Inferior parietal cortex (tissue), 1 donor: ENCODE measurements around the gene MRPL33.

ENCODE experiments used
- DNase-seq: peaks from one replicate; pipeline ENCODE4 v3.0.0-alpha.2; 2016; ENCODE audit errors: extremely low spot score

The MRPL33 gene

GRCh38 chr2:27771548-27772335 is at the start of gene MRPL33:
Gene MRPL33, plus strand, starts transcription at chr2:27771719. Its CDS starts 59 bp downstream, at chr2:27771778.
- DNase-seq = peak; percentile 95

- no peak for DNase-seq
Measured at GRCh38 chr2:27721884-27722485, 49.5 kb upstream of the MRPL33 start.

GRCh38 chr2:27723372-27724144 is 48.0 kb upstream of the MRPL33 start:
- peak; percentile 76 for DNase-seq

- DNase-seq = no peak
Measured at GRCh38 chr2:27724191-27724590, 47.3 kb upstream of the MRPL33 start.

GRCh38 chr2:27724905-27725701 is 46.4 kb upstream of the MRPL33 start:
- no peak for DNase-seq

GRCh38 chr2:27727257-27727656 is 44.3 kb upstream of the MRPL33 start:
- no peak for DNase-seq

- DNase-seq = no peak
Measured at GRCh38 chr2:27728081-27728858, 43.2 kb upstream of the MRPL33 start.

- no peak for DNase-seq
Measured at GRCh38 chr2:27729198-27729597, 42.3 kb upstream of the MRPL33 start.

GRCh38 chr2:27729614-27730013 is 41.9 kb upstream of the MRPL33 start:
- no peak for DNase-seq

GRCh38 chr2:27730261-27730662 is 41.3 kb upstream of the MRPL33 start:
- DNase-seq = no peak

GRCh38 chr2:27730980-27731691 is 40.4 kb upstream of the MRPL33 start:
- DNase-seq = no peak

- no peak for DNase-seq
Measured at GRCh38 chr2:27734305-27734704, 37.2 kb upstream of the MRPL33 start.

- no peak for DNase-seq
Measured at GRCh38 chr2:27735263-27735904, 36.1 kb upstream of the MRPL33 start.

GRCh38 chr2:27736031-27736889 is 35.3 kb upstream of the MRPL33 start:
- no peak for DNase-seq

GRCh38 chr2:27736890-27737204 is 34.7 kb upstream of the MRPL33 start:
- DNase-seq = no peak

- DNase-seq = no peak
Measured at GRCh38 chr2:27737676-27738348, 33.7 kb upstream of the MRPL33 start.

GRCh38 chr2:27738349-27739057 is 33.0 kb upstream of the MRPL33 start:
- DNase-seq = no peak

- DNase-seq = no peak
Measured at GRCh38 chr2:27739058-27739373, 32.5 kb upstream of the MRPL33 start.
